SW480 (cell line): ENCODE data around the gene TAOK1.
A peak's percentile ranks its signal among the peaks of the same experiment; 100 is the strongest.

Source experiments
- DNase-seq: peaks from one replicate; pipeline ENCODE4 v3.0.0-alpha.2; 2016; ENCODE audit warnings: low spot score

The TAOK1 gene

GRCh38 chr17:29571486-29571882 is 181.3 kb downstream of the TAOK1 start:
- DNase-seq: no peak

DNA sequence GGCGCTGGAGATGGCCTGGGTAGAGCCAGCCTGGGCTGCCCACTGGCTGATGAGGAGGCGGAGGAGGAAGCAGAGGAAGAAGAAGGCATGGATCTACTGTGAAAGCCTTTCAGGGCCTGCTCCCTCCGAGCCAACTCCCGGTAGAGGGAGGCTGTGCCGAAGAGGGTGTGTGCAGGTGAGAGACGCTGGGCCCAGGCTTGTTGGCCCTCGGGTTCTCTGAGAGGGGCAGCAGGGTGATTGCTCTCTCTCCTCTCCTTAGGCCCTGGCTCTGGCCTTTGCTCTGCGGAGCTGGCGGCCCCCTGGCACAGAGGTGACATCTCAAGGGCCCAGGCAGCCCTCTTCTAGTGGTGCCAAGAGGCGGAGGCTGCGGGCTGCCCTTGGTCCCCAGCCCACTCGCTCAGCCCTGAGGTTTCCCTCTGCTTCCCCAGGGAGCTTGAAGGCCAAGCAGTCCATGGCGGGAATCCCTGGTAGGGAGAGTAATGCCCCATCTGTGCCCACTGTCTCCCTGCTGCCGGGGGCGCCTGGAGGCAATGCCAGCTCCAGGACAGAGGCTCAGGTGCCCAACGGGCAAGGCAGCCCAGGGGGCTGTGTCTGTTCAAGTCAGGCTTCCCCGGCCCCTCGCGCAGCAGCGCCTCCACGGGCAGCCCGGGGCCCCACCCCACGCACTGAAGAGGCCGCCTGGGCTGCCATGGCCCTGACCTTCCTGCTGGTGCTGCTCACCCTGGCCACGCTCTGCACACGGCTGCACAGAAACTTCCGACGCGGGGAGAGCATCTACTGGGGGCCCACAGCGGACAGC is 181.9 kb downstream of the TAOK1 start:
- DNase-seq: no peak

DNA sequence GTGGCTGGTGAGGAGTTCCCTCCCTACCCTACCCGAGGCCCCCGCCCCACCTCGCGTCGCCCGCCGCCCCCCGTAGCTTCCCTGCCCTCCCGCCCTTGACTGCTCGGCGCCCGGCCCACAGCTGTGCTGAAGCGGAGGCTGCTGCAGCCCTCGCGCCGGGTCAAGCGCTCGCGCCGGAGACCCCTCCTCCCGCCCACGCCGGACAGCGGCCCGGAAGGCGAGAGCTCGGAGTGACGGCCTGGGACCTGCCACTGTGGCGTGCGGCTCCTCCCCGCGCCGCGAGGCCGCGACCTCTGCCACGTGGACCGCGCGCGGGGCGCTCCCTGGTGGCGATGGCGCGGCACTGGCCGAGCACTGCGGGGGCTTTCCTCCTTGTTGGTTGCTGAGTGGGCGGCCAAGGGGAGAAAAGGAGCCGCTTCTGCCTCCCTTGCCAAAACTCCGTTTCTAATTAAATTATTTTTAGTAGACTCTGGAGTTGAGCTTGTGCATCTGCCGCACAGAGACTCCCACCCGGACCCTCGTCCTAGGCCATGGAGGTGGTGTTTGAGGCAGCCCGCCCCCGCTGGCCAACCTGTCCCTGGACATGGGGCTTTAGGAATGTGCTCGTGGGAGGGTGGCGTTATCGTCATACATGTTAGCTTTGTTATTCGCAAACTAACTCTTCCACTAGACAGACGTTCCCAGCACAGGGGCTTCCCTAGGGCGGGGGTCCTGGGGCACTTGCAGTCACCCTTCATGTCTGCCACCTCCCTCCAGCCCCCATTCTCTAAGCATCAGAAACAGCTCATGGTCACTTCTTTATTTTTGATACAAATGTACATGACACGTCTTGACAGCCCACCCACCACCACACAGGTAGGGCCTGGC is 182.8 kb downstream of the TAOK1 start:
- no peak for DNase-seq

GRCh38 chr17:29573558-29573869 is 183.4 kb downstream of the TAOK1 start:
- no peak for DNase-seq

DNA sequence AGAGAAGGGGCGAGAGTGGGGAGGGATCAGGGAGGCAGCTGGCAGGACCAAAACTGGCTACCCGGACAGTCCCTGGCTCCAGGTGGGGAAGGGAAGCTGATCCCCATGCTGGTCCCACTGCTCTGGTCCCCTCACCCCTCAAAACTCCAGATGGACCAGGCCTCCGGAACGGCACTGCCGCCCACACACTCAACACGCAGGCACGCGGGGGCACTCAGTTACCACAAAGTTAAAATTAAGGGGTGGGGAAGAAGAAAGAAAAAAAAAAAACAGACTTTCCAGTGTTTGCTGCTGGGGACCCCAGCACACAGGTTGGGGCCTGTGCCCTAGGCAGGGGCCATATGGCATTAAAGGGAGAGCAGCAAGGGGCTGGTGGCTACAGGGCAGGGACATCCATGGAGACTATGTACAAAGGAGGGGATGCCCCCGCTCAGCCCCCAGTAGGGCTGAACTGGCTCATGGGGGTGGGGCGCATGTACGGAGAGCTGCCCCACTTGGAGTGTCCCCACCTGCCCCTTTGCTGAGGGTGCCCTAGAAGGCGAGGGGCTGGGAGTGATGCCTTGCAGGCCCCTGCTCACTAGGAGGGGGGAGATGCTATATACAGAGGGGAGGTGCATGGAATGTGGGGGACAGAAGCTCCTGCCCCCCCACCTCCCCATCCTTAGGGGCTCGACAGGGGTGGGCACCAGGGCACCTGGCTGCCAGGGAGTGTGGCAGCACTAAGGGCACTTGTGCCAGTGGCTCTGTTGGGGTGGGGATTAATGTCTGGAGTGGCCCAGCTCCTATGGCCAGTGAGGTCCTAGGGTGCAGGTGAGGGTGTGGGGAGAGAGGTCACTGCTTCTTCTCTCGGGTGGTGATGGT is 183.9 kb downstream of the TAOK1 start:
- DNase-seq: no peak

DNA sequence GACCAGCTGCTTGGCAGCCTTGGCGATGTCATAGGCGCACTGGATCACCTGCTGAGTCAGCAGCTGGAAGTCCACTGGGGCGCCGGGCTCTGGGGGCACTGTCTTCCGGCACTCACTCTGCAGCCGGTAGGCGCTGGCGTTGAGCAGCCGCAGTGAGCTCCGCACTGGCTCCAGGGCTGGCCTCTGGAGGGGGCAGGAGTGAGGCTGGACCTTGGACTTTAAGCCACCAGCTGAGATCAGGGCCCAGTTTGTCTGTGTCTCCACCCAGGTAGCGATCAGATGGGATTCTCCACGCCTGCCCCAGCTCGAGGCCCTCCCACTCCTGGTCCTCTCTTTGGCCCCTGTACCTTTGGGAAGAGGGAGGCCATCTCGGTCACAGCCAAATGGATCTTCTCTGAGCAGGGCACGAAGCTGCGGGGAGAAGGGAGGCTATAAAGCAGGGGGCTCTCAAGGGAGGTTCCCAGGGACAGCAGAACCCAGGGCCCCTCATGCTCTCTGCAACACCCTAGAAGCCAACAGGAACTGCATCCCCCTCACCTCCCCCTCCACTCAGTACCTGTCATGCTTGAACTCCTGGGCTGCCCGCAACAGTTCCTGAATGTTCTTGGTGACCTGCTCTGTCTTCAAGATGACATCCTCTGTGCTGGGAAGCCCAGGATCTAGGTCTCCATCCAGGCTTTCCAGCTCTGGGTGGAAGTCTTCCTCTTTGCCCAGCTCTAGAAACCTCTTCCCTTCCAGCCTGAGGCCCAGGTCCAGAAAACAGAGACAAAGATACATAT is 184.8 kb downstream of the TAOK1 start:
- peak; percentile 40 for DNase-seq

DNA sequence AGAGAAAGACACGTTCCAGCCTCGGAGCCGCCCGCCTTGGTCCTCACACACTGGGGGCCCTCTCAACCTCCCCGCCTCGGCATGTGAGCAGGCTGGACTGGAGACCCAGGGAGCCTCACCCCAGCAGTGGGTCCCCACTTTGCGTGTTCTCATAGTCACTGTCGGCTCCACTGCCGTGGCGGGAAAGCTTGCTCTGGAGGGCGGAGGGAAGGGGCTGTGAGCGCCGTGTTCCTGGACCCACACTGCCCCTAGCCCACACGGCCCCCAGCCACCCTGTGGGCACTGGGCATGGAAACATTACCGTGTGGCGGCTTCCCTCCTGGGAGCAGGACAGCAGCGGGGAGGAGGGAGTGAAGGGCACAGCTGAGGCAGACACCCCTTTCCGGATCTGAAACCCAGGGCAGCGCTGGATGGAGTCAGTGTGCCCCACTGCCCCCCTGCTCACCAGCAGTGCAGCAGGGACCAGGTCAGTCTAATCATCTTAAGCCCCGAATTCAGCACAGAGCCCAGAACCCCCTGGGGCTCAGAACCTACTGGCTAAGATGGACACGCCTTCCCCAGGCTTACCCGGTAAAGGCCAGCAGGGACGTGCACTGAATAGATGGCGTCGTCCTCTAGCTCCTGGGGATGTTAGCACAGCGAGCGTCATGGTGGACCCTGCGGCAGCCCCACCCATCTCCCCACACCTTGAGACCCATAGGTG is 185.5 kb downstream of the TAOK1 start:
- no peak for DNase-seq

DNA sequence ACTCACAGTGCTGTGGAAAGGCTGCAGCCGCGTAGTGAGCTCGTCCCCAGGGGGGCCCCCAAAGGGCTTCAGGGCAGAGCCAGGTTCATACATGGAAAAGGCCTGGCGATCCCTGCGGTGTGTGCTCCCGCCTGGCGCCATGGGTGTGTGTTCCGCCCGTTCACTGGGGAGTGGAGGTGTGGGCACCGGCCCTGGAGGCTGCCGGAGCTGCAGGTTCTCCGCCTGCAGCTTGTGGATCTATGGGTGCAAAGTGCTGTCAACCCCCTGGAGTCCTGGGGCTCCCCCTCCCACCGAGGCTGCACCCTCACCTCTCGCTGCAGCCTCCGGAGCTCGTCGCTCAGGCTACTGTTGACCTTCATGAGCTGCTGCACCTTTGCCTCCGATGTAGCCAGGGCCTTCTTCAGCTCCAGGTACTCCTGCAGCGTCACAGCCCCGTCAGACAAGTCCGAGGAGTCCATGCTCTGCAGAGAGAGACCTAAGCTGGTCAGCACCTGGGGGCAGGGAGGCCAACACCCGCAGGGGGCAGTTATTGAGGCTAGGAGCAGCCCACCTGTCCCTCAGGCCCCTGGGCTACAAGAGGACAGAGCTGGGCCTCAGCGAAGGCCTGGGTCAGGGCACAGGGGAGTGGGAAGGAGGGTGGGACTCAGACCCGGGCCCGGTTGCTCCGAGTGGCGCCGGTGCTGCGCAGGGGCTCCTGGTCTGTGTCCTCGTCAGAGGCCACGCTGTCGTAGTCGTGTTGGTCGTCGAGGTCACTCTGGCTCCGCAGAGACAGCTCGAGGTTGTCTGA is 186.2 kb downstream of the TAOK1 start:
- no peak for DNase-seq

DNA sequence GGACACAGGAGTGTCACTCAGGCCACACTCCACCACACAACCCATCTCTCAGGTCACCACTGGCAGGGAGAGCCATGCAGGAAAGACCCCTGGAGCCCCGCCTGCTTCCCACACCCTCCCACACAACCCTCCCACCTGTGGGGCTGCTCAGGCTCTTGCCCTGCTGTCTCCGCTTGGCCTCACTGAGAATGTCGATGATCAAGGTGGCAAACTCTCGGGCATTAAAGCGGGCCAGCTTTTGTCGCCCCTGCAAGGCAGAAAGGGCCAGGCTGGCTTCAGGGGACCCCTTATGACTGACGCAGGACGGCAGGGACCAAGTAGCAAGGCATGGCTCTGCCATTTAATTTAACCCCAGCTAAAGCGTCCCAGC is 186.8 kb downstream of the TAOK1 start:
- no peak for DNase-seq

GRCh38 chr17:29577385-29578211 is 187.4 kb downstream of the TAOK1 start:
- DNase-seq: no peak

DNA sequence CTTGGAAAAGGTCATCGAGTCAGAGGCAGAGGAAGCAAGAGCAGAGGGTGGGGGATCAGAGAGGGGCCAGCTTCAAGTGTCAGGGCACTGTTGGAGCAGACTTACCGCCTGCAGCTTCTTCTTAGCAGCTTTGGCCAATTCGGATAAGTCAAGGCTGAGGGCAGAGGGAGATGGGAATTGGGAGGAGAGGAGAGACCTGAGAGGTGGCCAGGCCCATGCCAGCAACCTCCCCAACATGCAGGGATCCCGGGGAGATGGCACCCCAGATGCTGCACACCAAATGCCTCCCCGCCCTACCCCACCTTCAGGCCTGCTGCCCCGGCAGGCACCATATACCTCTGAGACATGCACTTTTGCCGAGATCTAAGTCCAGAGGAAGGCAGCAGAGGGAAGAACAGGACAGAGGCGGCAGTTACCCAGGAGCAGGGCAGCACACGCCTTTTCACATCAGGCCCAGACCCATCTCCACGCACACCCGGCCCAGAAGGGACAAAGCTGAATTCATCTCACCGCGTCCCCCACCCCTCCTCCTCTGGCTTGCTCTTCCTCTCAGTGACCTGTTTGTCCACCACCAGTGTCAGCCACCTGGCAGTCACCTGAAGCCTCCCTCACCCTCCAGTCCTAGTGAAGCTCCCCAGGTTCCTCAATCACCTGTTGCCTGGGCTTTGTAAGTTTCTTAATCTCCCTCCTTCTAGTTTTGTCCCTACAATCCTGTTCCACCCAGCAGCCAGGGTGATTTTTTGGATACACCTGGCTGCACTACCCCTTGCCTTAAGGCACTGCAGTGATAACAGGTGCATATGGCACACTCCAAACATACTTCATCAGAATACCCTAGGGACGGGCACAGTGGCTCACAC is 188.7 kb downstream of the TAOK1 start:
- DNase-seq: no peak

- DNase-seq: peak; percentile 76
Observed at GRCh38 chr17:29579866-29580771, 190.0 kb downstream of the TAOK1 start.

DNA sequence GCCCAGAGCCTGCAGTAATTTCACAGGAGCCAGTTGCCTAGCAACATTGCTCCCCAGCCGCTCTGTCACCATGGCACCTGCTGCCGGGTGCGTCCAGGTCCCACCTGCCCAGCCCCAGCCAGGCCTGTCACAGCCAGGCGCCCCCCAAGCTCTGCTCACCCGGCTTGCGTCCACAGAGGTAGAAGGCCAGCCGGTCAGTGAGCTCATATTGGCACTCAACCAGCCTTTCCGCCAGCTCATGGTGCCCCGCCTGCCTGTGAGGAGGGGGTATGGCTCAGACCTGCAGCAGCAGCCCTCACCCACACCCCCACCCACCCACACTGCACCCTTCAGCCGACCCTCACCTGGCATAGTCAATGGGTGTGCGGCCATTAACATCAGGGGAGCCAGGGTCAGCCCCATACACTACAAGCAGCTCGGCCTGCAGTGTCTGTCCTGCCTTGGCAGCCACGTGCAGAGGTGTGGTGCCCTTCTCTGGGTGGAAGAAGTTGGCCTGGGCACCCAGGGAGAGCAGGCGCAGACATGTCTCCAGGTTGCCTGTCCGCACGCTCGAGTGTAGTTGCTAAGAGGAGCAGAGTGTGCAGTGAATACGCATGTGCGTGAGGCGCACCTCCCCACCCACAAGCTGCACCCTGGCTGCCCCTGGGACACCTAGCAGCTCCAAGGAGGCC is 191.6 kb downstream of the TAOK1 start:
- DNase-seq: no peak

DNA sequence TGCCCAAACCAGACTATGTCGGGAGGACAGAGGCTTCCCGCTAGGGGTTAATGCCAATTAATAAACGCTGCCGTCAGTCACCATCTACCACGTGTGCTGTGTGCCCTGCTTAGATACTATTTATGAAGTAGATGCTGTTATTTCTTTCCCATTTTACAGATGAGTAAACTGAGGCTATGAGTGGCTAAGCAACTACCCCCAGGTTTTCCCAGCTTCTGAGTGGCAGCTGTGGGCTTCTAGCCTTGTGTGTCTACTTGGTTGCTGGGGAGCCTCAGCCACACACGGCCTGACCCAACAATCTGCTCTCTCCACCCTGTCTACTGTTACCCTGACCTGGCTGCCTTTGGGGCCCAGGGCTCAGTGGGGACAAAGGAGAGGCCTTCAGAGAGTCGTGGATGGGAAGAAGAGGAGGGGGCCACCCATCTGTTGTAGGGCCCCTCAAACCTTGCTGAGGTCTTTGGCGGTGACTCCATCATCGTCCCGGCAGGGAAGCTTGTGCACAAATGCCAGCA is 192.1 kb downstream of the TAOK1 start:
- DNase-seq: no peak

DNA sequence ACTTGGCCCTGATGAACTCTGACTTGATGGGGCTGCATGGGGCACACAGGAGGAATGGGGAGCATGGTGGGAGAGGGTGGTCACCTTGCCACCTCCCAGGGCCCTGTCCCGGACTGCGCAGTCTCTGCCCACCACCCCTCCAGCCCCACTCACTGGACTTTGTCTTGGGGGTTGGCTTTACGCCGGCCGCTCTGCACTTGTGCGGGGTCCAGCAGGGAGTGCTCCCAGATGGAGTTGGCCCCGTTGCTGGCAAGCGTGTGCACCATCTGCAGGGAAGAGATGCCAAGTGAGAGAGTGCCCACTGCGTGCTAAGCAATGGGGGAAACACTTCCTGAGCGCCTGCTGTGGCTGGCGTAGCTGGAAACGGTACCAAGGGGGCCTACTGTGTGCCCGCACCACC is 192.6 kb downstream of the TAOK1 start:
- no peak for DNase-seq
